Activated T-cell treated with anti-CD3 and anti-CD28 coated beads, Interleukin-2, amount 50 U/mL, for 48 hours (primary cell): ENCODE data around the gene ZNRF1.
"Not testable (repeated sequence)": the region's sequence is repeated elsewhere in the genome, so short reads cannot be mapped to it uniquely, and the experiment has no call there.

ENCODE experiments used
- DNase-seq, 2 experiments: peaks; one replicate each; pipeline ENCODE4 v3.0.0-alpha.2; 2020

ZNRF1 gene

DNA sequence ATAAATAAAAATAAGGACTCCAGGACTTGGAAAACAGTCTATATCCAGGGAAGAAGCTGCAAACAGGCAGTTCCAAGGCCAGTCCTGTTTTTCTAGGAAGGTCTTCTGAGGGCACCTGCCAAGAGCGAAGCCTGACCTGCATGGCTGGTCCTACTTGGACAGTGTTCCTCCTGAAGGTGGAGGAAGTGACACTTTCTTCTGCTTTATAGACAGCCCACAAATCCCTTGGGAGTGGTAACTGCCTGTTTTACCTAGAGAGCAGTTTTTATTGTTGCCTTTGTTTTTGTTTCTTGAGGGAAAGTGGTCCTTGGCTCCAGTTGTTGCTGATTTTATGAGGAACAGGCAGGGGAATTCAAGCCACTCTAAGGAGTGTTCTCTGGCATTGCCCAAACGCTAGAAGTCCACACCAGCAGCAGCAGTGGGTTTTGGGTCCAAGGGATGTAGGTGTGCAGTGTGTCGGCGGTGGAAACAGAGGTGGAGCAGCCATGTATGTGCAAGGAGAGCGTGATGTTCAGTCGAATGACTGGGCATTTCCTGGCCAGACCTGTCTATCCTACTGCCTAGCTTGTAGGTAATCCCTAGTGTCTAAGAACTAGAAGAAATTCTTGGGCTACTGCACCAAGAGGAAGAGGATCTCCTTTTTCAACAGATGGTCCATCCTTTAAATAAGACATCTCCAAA is 82.5 kb downstream of the ZNRF1 start:
- DNase-seq = peak in 1 of 2 experiments; percentile 13

DNA sequence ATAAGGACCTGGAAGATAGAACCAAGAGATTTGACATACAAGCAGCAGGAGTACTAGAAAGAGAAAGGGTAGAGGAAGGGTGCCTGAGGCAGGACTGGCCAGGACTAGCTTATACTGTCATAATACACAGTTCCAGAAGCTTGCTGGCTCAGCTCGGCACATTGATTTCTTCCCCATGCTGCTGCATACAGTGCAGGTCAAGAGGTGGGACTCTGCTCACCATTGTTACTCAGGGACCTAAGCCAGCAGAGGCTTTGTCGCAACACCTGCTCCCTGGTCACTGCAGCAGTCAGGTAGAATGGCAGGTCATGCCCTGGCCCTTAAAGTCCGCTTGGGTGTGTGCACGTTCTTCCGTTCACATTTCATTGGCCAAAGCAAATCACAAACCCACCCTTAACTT is 85.0 kb downstream of the ZNRF1 start:
- DNase-seq = no peak

DNA sequence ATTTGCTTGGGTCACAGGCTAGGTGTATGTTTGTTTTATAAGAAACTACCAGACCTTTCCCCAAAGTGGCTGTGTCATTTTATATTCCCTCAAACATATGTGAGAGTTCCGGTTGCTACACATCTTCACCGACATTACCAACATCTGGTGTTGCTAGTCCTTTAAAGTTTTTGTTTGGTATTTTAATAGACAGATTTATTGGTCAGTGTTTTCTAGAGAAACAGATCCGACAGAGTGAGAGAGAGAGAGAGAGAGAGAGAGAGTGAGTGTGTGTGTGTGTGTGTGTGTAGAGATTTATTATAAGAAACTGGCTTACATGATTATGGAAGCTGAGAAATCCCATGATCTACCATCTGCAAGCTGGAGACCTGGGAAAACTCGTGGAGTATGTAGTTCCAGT is 86.7 kb downstream of the ZNRF1 start:
- DNase-seq = no peak

DNA sequence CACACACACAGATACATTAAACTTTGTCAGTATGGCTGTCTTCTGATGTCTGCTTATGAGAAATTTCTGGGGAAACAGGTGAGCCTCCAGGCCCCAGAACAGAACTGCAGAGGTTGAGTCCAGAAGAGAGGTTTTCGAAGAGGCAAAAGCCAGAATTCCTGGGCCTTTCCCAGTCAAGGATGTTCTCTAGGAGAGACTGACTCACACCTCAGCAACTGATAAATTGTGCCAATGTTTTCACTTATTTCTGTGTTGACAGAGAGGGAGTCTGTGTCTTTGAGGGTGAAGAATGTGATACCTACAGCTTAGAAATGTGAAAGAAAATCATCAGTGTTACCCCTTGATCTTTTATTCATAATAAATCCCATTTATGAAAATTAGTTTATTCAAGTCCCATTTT is 87.5 kb downstream of the ZNRF1 start:
- DNase-seq = no peak

DNA sequence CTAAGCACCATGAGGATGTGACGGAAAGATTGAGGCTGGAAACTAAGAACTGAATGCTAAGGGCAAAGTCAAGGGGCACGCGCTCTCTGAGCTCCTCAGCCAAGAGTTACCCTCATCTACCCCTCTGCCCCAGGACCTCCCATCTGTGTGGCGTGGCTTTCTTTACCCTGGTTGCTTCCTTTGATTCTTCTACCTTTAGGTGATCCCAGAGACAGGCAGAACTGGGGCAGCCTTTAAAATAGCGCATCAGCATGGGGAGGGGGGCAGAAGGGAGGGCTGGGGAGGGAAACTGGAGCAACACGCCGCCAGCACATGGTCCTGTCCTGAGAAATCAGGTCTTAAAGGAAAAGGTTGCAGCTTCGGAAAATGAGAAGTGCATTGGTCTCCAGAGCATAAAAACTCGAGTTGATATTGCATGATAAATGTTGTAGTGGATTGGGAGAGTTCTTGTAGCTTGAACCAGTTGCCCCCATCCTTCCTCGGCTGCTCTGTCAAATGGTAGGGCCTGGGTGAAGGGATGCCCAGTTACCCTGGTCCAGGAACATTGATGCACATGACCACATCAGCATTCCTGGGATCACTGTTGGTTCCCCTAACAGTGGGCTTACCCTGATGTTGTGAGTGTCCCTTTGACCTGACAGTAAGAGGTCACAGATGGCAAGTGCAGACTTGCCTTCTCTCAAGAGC is 88.0 kb downstream of the ZNRF1 start:
- no peak for DNase-seq

DNA sequence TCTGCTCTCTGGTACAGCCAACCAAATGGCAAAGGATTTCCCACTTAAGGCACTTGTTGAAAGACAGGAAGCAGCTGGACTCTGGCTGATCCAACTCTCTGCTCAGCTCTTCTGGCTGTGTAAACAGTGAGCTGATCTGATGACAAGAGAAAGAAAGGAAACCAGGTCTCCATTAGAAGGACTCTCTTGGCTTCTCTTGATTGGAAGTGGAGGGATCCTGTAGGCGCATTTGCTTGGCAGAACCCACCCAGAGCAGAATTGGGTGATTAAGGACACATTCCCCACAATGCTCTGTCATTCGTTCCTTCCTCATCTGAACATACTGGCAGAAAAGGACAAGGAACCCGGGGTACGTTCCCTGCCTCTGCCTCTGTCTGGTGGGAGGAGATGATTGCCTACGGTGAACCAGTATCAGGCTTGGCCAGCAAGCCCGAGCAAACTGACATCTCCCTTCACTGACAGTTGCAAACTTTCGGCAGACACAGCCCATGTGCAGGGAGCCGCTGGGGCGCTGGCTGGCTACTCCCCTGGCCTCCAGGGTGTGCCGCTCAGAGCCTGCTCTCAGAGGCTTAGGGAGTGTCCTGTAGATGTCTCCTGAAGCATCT is 88.7 kb downstream of the ZNRF1 start:
- no peak for DNase-seq

DNA sequence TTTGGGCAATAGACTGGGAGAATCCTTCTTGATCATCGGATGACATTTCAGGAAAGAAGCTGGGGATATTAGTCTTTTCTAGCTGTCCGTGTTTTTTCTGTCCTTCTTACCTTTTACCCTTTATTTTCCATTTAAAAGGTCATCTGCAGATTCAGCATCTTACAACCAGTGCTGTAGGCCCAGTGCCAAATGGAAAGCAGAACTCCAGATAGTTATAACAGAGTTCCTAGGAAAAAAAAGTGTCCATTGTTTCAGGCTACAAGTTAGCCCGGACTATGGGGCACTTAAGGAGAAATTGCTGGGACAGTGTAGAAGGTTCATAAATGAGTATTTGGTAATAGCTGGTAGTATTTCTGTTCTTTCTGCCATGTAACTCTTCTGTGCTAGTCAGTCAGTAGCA is 89.4 kb downstream of the ZNRF1 start:
- DNase-seq = no peak

DNA sequence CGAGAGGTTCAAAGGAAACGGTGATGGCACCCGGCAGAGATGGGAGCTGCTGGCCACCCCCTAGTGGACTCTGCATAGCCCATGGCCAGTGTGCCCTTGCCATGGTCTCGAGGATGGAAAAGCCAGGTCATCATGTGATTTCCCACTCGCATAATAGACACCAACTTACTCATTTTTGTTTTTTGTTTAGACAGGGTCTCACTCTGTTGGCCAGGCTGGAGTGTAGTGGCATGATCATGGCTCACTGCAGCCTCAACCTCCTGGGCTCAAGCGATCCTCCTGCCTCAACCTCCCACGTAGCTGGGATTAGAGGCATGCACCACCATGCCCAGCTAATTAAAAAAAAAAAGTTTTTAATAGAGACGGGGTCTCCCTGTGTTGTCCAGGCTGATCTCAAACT is 90.1 kb downstream of the ZNRF1 start:
- DNase-seq = no peak

DNA sequence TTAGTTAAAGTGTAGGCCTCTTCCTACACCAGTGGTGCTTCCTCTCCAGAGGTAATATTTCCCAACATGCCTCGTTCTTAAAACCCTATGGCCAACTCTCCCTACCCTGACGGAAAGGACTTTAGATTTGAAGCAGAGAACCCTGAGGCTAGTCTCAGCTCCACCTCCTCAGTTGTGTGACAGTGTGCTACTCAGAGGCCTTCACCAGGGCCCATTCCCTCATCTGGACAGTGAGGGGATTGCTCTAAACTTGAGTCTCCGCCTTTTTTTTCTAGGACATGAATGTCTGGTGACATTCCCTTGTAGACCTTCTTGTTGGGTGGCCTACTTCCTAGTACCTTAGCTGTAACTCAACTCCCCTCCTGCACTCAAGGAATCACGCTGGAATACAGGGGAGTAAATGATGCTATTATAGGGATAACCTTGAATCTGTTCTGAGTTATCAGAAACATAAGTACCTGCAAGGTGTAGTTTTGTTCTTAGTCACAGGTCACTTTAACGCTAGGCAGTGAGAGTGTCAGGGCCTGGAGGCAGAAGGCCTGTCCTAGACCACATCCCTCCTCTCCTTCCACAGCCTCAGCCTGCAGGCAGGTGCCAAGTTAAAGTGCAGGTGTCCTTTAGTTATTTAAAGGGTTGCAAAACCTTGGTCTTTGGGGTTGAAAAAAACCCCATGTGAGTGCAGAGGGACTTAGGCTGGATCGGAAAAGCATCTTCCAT is 90.8 kb downstream of the ZNRF1 start:
- DNase-seq = no peak

DNA sequence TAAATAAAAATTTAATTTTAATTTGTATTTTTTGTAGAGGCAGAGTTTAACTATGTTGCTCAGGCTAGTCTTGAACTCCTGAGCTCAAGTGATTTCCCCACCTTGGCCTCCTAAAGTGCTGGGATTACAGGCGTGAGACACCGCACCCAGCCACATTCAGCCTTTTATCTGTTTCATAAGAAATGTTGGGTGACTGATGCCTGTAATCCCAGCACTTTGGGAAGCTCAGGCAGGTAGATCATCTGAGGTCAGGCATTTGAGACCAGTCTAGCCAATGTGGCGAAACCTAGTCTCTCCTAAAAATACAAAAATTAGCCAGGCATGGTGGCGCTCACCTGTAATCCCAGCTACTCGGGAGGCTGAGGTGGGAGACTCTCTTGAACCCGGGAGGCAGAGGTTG is 92.1 kb downstream of the ZNRF1 start:
- DNase-seq = not testable (repeated sequence)

DNA sequence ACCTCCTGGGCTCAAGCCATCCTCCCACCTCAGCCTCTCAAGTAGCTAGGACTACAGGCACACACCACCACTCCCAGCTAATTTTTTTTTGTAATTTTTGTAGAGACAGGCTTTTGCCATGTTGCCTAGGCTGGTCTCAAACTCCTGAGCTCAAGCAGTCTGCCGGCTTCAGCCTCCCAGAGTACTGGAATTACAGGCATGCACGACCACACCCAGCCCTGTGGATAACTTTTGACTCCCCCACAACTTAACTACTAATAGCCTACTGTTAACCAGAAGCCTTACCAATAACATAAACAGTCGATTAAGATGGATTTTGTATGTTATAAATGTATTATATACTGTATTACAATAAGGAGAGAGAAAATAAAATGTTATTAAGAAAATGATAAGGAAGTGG is 92.8 kb downstream of the ZNRF1 start:
- DNase-seq = not testable (repeated sequence)

DNA sequence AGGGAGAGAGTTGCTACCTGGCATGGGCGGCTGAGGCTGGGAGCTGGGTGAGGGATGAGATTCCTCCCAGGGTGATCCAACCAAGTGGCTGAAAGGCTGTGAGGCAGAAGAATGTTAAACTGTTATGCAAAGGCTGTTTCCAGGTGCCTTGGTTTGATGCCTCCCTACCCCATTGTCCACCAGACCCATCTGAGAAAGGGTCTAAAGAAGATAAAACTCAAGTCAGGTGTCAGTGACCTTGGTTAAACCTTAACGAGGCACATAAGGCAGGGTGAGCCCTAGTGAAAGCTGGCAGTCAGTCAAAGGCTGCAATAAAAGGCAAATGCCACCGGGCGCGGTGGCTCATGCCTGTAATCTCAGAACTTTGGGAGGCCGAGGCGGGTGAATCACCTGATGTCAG is 94.0 kb downstream of the ZNRF1 start:
- DNase-seq = no peak

DNA sequence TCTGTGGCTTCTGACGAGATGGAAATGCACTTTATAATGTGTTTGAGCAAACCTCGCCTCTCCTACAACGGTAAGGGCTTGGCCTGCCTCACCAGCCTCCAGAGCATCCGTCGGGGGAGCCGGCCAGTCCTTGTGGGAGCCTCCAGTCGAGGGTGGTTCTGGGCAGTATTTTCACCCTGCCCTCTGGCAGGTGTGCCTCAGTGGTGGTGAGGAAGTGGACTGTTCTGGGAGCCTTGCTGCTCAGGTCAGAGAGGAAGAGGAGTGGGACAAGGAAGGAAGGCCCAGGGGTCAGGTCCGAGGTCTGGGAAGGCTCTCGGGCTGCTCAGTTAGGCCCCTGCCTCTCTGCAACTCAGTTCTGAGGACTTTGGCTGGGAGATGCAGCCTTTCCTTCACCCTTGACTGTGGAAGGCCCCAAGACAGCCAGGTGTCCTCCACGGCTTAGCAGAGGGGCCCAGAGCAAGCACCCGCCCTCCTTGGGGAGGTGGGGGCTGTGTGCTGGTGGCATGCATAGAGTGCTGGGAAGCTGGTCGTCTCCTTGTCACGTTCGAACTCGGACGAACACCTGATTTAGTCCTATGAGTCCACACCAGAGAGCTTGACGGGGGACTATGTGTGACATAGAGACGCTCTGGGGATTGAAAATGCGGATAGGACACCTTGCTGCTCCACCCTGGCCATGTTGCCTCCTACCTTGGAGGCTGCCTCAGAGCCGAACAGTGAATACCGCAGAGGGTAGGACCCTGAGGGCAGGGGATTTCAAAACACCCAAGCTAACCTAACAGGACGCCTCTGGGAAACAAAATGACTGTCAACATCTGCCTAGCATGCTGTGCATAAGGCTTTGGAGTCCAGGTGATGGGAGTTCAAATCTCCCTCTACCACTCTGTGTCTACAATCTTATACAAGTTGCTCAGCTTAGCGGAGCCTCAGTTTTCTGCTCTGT is 95.0 kb downstream of the ZNRF1 start:
- no peak for DNase-seq

DNA sequence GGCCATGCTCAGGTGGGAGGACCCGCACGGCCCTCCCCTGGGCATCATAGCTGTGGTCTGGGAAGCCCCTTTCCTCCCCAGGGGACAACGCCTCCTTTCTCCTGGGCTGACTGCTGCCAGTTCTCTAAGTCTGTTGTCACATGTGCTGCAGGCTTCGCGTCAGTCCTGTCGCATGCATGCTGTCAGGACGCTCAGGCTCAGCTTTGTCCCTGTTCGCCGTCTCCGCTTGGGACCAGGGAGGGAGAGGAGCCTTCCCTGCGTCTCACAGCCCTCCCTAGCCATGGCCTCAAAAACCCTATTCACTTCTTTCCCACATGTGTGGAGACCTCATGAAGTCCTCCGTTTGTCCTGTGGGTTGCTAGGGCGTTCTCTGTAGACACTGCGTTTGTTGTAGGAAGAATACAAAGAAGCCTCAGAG is 96.4 kb downstream of the ZNRF1 start:
- DNase-seq = no peak

DNA sequence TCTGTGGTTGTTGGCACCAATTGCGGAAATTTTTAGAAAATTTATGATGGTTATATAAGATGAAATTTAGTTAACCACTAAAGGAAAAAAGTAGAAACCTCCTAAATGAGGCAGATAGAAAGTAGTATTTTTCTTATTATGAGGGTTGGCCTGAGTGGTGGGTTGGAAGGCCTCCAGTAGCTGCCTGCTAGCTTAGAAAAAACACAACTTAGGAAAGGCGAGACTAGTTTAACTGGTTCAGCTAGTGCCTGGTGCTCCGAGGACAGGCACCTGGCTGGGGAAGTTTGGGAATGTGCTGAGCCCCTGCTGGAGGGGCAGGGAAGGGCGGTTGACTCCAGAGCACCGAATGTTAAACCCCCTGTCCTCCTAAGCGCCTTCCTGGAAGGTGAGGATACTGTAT is 97.8 kb downstream of the ZNRF1 start:
- peak in 1 of 2 experiments; percentile 25 for DNase-seq

DNA sequence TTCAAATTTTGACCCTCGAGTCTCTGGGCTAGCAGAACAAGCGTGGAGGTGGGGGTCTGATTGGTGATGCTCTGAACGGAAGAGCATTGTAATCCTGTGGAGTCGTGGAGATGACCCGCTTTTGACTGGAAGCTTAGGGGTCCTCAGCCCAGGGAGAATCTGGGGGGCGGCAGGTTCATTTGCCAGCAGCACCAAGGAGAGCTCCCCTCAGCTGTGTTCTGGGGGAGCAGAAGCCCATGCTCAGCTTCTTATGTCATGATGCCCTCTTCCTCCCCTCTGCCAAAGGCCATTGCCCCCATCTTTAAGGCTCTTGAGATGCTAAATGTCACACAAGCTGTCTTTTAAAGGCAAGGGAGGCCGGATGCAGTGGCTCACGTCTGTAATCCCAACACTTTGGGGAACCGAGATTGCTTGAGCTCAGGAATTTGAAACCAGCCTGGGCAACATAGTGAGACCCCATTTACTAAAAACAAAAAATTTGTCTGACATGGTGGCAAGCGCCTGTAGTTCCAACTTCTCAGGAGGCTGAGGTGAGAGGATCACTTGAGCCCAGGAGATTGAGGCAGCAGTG is 98.5 kb downstream of the ZNRF1 start:
- peak in 1 of 2 experiments; percentile 20 for DNase-seq

DNA sequence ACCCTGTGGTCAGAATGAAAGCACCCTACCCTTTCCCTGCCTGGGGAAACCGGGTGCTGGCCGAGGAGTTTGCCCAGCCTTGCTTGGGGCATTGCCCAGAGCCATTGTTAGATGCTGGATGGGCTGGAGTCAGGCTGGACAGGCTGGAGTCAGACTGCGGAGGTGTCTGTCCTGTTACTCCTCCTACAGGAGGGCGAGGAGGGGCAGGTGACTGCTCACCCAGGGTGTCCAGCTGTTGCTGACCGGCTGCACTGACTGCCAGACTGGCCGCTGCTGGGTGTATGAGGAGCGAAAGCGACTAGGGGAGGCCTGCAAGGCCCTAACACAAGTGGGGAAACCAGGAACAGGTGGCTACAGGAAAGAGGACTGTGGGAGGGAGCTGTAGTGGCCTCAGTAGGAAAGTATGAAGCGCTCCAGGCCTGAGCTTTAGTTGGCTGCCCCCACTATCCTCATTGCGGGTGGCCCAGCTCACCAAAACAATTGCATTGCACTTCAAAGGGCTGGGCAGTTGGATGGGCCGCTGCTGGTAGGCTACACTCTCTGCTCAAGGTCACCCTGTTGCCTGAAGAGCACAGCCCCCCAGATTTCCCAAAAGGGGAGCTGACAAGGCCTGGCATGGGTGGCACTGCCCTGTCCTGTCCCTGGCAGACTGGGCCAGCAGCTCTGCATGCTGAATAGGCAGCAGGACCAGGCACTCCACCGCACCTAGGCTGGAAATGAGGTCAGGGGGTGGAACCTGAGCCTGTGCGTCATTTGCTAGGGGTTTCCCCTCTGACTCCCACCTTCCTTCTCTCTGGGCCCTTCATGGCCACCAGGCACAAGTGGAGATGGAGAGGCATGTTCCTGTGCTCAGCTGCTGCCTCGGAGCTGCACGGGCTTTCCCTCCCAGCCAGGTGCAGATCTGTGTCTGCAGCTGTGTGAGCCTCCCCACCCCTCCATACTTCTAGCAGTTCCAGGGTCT is 99.4 kb downstream of the ZNRF1 start:
- DNase-seq = peak; percentile 83 to 88

DNA sequence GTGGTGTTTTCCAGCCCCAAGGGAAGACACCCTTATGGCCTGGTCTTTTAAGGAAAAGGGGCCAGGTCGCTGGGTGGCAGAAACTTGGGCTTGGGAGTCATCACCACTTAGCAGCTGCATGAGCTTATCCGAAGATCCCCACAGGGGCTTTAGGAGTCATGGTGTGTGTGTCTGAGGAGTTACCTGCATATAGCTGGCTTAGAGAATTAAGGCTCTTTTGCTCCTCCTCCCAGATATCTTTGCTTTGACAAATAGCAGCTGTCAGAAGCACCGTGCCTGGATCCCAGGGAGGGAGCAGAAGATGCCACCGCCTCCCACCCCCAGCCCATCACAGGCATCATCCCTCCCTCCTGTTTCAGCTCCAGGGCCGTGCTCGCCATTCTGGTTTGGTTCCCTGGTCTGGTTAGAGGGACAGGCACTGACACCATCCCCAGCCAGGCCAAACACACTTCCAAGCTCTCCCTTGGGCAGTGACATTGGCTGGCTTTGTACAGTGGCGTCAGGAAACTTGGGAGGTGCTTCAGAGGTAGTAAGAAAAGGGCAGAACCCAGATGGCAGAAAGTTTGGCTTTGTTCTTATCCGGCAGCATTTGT is 100.3 kb downstream of the ZNRF1 start:
- no peak for DNase-seq

DNA sequence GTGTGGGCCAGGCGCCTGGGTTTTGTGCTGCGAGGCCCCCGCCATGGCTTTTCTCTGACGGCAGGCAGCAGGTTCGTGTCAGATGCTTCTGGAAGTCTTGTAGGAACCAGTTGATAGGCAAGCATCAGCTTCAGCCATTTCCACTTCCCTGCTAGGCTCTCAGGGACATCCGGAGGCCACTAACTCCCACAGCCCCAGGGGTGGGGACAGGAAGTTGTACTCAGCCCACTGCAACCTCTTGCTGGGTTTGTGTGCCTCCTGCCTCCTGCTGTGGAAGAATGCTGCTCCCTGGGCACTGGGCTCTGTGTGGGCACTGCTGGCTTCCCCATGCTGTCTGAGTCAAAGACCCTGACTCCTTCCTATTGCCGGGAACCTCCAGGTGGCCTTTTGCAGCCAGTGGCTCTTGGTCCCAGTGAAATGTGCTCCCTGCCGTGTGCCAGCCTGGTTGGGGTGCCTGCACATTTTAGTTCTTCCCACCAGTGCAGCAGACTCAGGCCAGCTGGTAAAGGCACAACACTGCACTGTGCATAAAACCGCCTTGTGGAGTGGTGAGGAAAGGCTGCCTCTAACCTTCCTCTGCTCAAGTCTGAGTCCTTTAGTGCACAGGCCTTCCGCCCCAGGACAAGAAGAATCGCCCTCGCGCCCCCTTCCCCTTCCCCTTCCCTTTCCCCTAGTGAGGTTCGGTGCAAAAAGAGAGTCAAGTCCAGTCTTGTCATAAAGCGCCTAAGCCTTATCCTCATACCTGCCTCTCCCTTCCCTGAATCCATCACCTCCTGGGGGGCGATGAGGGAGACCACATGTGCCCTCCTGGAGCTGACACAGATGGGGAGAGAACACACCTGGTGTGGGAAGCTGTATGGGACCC is 101.1 kb downstream of the ZNRF1 start:
- peak; percentile 63 to 72 for DNase-seq
